IPS-20b (cell line): ENCODE measurements around the gene STK11IP.

Source experiments
- H3K27ac ChIP-seq: one replicate; pipeline ENCODE4 v1.5.1; 2013; ENCODE audit warnings: low read length
- H3K27me3 ChIP-seq: 2 replicates; pipeline ENCODE4 v1.6.1; 2013; ENCODE audit warnings: mild to moderate bottlenecking, low read length, inconsistent platforms; ENCODE audit not compliant: insufficient read depth
- H3K36me3 ChIP-seq: 2 replicates; pipeline ENCODE4 v1.6.1; 2013; ENCODE audit warnings: low read depth, mild to moderate bottlenecking, inconsistent platforms, low read length, moderate library complexity; ENCODE audit not compliant: insufficient read depth
- H3K4me1 ChIP-seq: 2 replicates; pipeline ENCODE4 v1.6.1; 2013; ENCODE audit warnings: mild to moderate bottlenecking, control low read depth, inconsistent platforms, low read length, moderate library complexity; ENCODE audit not compliant: insufficient read depth
- H3K4me3 ChIP-seq: 2 replicates; pipeline ENCODE4 v1.5.1; 2013; ENCODE audit warnings: mild to moderate bottlenecking, low read length, inconsistent platforms
- H3K9ac ChIP-seq: 2 replicates; pipeline ENCODE4 v1.6.1; 2013; ENCODE audit warnings: low read depth, mild to moderate bottlenecking, inconsistent platforms, low read length, moderate library complexity
- H3K9me3 ChIP-seq: 2 replicates; pipeline ENCODE4 v1.6.1; 2013; ENCODE audit warnings: mild to moderate bottlenecking, low read depth, low read length, inconsistent platforms; ENCODE audit not compliant: insufficient read depth

The STK11IP gene

GRCh38 chr2:219626540-219626939, 28.9 kb downstream of the STK11IP start:
- Histone ChIP-seq H3K4me3 (no peak overlapping the region; the same call in 1 of the 2 replicates), H3K9me3 (no peaks in the 10 kb centered on the region), H3K36me3 (no peaks in the 10 kb centered on the region), H3K9ac (no peak overlapping the region), H3K4me1 (no peaks in the 10 kb centered on the region), H3K27me3 (peaks cover 30% of the 10 kb centered on the region), H3K27ac (no peak overlapping the region)

- H3K27ac ChIP-seq, result no peak within 1 kb of the TSS
- no peaks in the 10 kb centered on the region for H3K36me3 ChIP-seq
- H3K4me3 ChIP-seq, result peak within 1 kb of the TSS; percentile 68; the same call in 1 of the 2 replicates
- peak within 1 kb of the TSS; percentile 49; the same call in 1 of the 2 replicates for H3K9ac ChIP-seq
- H3K27me3 ChIP-seq, result peaks cover 23% of the 10 kb centered on the region
- no peaks in the 10 kb centered on the region for H3K9me3 ChIP-seq
- H3K4me1 ChIP-seq, result no peaks in the 10 kb centered on the region
These were observed 29.7 kb downstream of the STK11IP start, which contains the start of gene SLC4A3 for GRCh38 chr2:219627103-219628100. SLC4A3 (plus strand) TSS chr2:219627630; CDS start chr2:219627993, 363 bp downstream.

- H3K27ac ChIP-seq, result no peak overlapping the region
- peak overlapping the region; percentile 48; the same call in 1 of the 2 replicates for H3K9ac ChIP-seq
- peak overlapping the region; percentile 68; the same call in 1 of the 2 replicates for H3K4me3 ChIP-seq
- H3K36me3 ChIP-seq, result no peaks in the 10 kb centered on the region
- H3K27me3 ChIP-seq, result peaks cover 21% of the 10 kb centered on the region
- no peaks in the 10 kb centered on the region for H3K9me3 ChIP-seq
- H3K4me1 ChIP-seq, result no peaks in the 10 kb centered on the region
These were observed 30.8 kb downstream of the STK11IP start for GRCh38 chr2:219628235-219628985.

GRCh38 chr2:219628986-219629901, 31.6 kb downstream of the STK11IP start:
- Histone ChIP-seq H3K9ac (no peak overlapping the region), H3K4me3 (no peak overlapping the region), H3K27ac (no peak overlapping the region), H3K9me3 (no peaks in the 10 kb centered on the region), H3K27me3 (peaks cover 14% of the 10 kb centered on the region), H3K36me3 (no peaks in the 10 kb centered on the region; the same call in 1 of the 2 replicates), H3K4me1 (no peaks in the 10 kb centered on the region)

GRCh38 chr2:219629976-219630695, 32.5 kb downstream of the STK11IP start:
- Histone ChIP-seq H3K4me1 (no peaks in the 10 kb centered on the region), H3K4me3 (no peak overlapping the region), H3K27ac (no peak overlapping the region), H3K36me3 (no peaks in the 10 kb centered on the region; the same call in 1 of the 2 replicates), H3K9ac (no peak overlapping the region), H3K9me3 (no peaks in the 10 kb centered on the region), H3K27me3 (peaks cover 10% of the 10 kb centered on the region)

GRCh38 chr2:219630770-219631405, 33.2 kb downstream of the STK11IP start:
- H3K27ac ChIP-seq, result no peak overlapping the region
- H3K4me3 ChIP-seq, result no peak overlapping the region
- H3K27me3 ChIP-seq, result peaks cover 10% of the 10 kb centered on the region
- no peaks in the 10 kb centered on the region for H3K4me1 ChIP-seq
- H3K9ac ChIP-seq, result no peak overlapping the region
- no peaks in the 10 kb centered on the region for H3K9me3 ChIP-seq
- no peaks in the 10 kb centered on the region; the same call in 1 of the 2 replicates for H3K36me3 ChIP-seq

- no peaks in the 10 kb centered on the region for H3K4me1 ChIP-seq
- peaks cover 7% of the 10 kb centered on the region for H3K27me3 ChIP-seq
These were observed 33.8 kb downstream of the STK11IP start for GRCh38 chr2:219631406-219631891.

GRCh38 chr2:219631904-219632759, 34.5 kb downstream of the STK11IP start:
- Histone ChIP-seq H3K9me3 (no peaks in the 10 kb centered on the region), H3K4me3 (no peak overlapping the region), H3K4me1 (no peaks in the 10 kb centered on the region), H3K36me3 (no peaks in the 10 kb centered on the region; the same call in 1 of the 2 replicates), H3K9ac (no peak overlapping the region), H3K27me3 (peaks cover under 1% of the 10 kb centered on the region; the same call in 1 of the 2 replicates), H3K27ac (no peak overlapping the region)

More at GRCh38 chr2:219631406-219631891, 33.8 kb downstream of the STK11IP start:
- Histone ChIP-seq H3K9me3 (no peaks in the 10 kb centered on the region), H3K9ac (no peak overlapping the region), H3K4me3 (no peak overlapping the region), H3K27ac (no peak overlapping the region), H3K36me3 (no peaks in the 10 kb centered on the region; the same call in 1 of the 2 replicates)

GRCh38 chr2:219632760-219633105, 35.1 kb downstream of the STK11IP start:
- no peaks in the 10 kb centered on the region for H3K27me3 ChIP-seq
- no peaks in the 10 kb centered on the region for H3K4me1 ChIP-seq
- H3K36me3 ChIP-seq, result no peaks in the 10 kb centered on the region; the same call in 1 of the 2 replicates
- H3K27ac ChIP-seq, result no peak overlapping the region
- H3K4me3 ChIP-seq, result no peak overlapping the region
- H3K9me3 ChIP-seq, result no peaks in the 10 kb centered on the region
- no peak overlapping the region for H3K9ac ChIP-seq
